HepG2 (cell line): ENCODE data around the gene NDRG2. TPM values are rescaled to one million over a fixed set of nuclear protein-coding genes. Genes with fewer than 3 reads are reported as not detected.

ENCODE experiments used
- ATAC-seq: fragments of 200-7000 bp; cut with Tn5 transposase; 3 replicates; pipeline ENCODE4 v1.9.1; 2020; ENCODE audit warnings: mild to moderate bottlenecking, moderate library complexity
- BruUV-seq: library from RNA; stranded (reverse); fragments of 400-500 nt; replicated peaks from 2 replicates; lab custom pipeline; 2021; lab: Mats Ljungman, UMichigan
- CTCF ChIA-PET: fragments of 300-600 bp; formaldehyde crosslinking; extraction: SDS; loops from one replicate; lab custom pipeline; 2021; ENCODE audit warnings: low total read pairs, inconsistent platforms, low intra/inter-chr PET ratio; lab: Yijun Ruan, JAX
- POLR2A ChIA-PET: fragments of 350-600 bp; sonication (Branson Sonifier 250); formaldehyde crosslinking; loops from one replicate; lab custom pipeline; 2020; ENCODE audit warnings: antibody characterized with exemption, inconsistent platforms; lab: Yijun Ruan, JAX
- DNase-seq: peaks from one replicate; pipeline ENCODE4 v3.0.0-alpha.2; 2015; ENCODE audit warnings: low spot score
- FAIRE-seq: peaks from 3 replicates; lab custom pipeline; 2011; peaks lifted over from hg19 to GRCh38; lab: Jason Lieb, UNC
- H2AFZ ChIP-seq: one replicate; pipeline ENCODE4 v1.6.1; 2011; ENCODE audit warnings: low read length, inconsistent platforms
- H3K27ac ChIP-seq: fragments of 300-600 bp; 3 replicates; pipeline ENCODE4 v1.8.0; 2011; ENCODE audit warnings: mixed run types, mild to moderate bottlenecking, mixed read lengths, low read length, inconsistent platforms; ENCODE audit not compliant: insufficient read depth; ENCODE audit errors: extremely low read length
- H3K27me3 ChIP-seq, 2 experiments: fragments of 200-600 bp in 1 of 2; 2 replicates in 1 of 2; 3 replicates in 1 of 2; pipeline versions ENCODE4 v1.6.0 to v1.8.0; 2011; ENCODE audit warnings: low read length in 2 of 2, mild to moderate bottlenecking in 2 of 2, moderate library complexity in 2 of 2, inconsistent platforms in 1 of 2; ENCODE audit not compliant: insufficient read depth in 2 of 2, control insufficient read depth in 1 of 2
- H3K36me3 ChIP-seq, 2 experiments: fragments of 200-600 bp in 1 of 2; replicated peaks in 1 of 2; 2 replicates in 1 of 2; 3 replicates in 1 of 2; pipeline versions ENCODE4 v1.5.1 to v1.8.0; 2011; ENCODE audit warnings: low read length in 2 of 2, inconsistent platforms in 1 of 2; ENCODE audit not compliant: insufficient read depth in 2 of 2, control insufficient read depth in 1 of 2
- H3K4me1 ChIP-seq: 2 replicates; pipeline ENCODE4 v1.5.1; 2012; ENCODE audit warnings: low read length, inconsistent platforms; ENCODE audit not compliant: insufficient read depth
- H3K4me2 ChIP-seq: 2 replicates; pipeline ENCODE4 v1.6.0; 2011; ENCODE audit warnings: low read depth, low read length, inconsistent platforms
- H3K4me3 ChIP-seq, 3 experiments: fragments of 200-600 bp in 1 of 3; sonication (generic), shearing (Covaris generic) in 1 of 3; replicated peaks in 1 of 3; 2 replicates each; pipeline ENCODE4 v1.5.1; 2011 to 2016; ENCODE audit warnings: low read length in 3 of 3, inconsistent platforms in 2 of 3, low read depth in 2 of 3, mild to moderate bottlenecking in 2 of 3, control low read depth in 1 of 3, mixed read lengths in 1 of 3; ENCODE audit not compliant: insufficient read depth in 1 of 3
- H3K79me2 ChIP-seq: one replicate; pipeline ENCODE4 v1.6.1; 2011; ENCODE audit warnings: low read length, inconsistent platforms; ENCODE audit not compliant: insufficient read depth
- H3K9ac ChIP-seq: 2 replicates; pipeline ENCODE4 v1.6.0; 2011; ENCODE audit warnings: mild to moderate bottlenecking, low read depth, low read length, inconsistent platforms; ENCODE audit not compliant: insufficient read depth
- H3K9me3 ChIP-seq: 2 replicates; pipeline ENCODE4 v1.5.1; 2012; ENCODE audit warnings: mild to moderate bottlenecking, low read length
- H4K20me1 ChIP-seq: 2 replicates; pipeline ENCODE4 v1.6.0; 2011; ENCODE audit warnings: inconsistent platforms, mild to moderate bottlenecking, low read length, moderate library complexity; ENCODE audit not compliant: insufficient read depth
- ADNP ChIP-seq: sonication (generic); formaldehyde crosslinking; IDR thresholded peaks from 2 replicates; pipeline ENCODE4 v1.4.0; 2020; ENCODE audit warnings: missing genetic modification reagents
- ATF1 ChIP-seq: IDR thresholded peaks from 2 replicates; pipeline ENCODE4 v1.6.1; 2016; ENCODE audit warnings: mild to moderate bottlenecking, control low read depth
- ELF1 ChIP-seq: sonication (generic); formaldehyde crosslinking; IDR thresholded peaks from 2 replicates; pipeline ENCODE4 v1.4.0; 2020; ENCODE audit warnings: missing genetic modification reagents
- HIC2 ChIP-seq: sonication (generic); formaldehyde crosslinking; IDR thresholded peaks from 2 replicates; pipeline ENCODE4 v1.9.0; 2022; ENCODE audit warnings: low read depth, missing genetic modification reagents
- IRF2 ChIP-seq: IDR thresholded peaks from 2 replicates; pipeline ENCODE4 v1.6.1; 2018; ENCODE audit warnings: missing genetic modification reagents, missing compliant biosample characterization
- KDM1A ChIP-seq: IDR thresholded peaks from 2 replicates; pipeline ENCODE4 v1.6.1; 2016; ENCODE audit warnings: missing compliant biosample characterization
- NCOR1 ChIP-seq: fragments of 200-600 bp; sonication (generic); IDR thresholded peaks from 2 replicates; pipeline ENCODE4 v1.7.0; 2017; ENCODE audit warnings: antibody characterized with exemption, low read length, borderline replicate concordance
- NR2F6 ChIP-seq, 2 experiments: IDR thresholded peaks; 2 replicates each; pipeline ENCODE4 v1.6.1; 2016; ENCODE audit warnings: antibody characterized with exemption in 1 of 2, mild to moderate bottlenecking in 1 of 2
- RXRB ChIP-seq: IDR thresholded peaks from 2 replicates; pipeline ENCODE4 v1.6.1; 2016; ENCODE audit warnings: borderline replicate concordance, missing genetic modification reagents, missing compliant biosample characterization
- SMYD3 ChIP-seq: sonication (generic); formaldehyde crosslinking; IDR thresholded peaks from 2 replicates; pipeline ENCODE4 v1.8.1; 2023; ENCODE audit warnings: mild to moderate bottlenecking, missing genetic modification reagents
- SNAI1 ChIP-seq: sonication (generic); formaldehyde crosslinking; IDR thresholded peaks from 2 replicates; pipeline ENCODE4 v1.5.0; 2020; ENCODE audit warnings: mild to moderate bottlenecking, missing genetic modification reagents, borderline replicate concordance
- SNAPC2 ChIP-seq: sonication (generic); formaldehyde crosslinking; IDR thresholded peaks from 2 replicates; pipeline ENCODE4 v1.8.1; 2022; ENCODE audit warnings: mild to moderate bottlenecking, missing genetic modification reagents
- TBX2 ChIP-seq: sonication (generic); formaldehyde crosslinking; IDR thresholded peaks from 2 replicates; pipeline ENCODE4 v1.5.0; 2020; ENCODE audit warnings: missing genetic modification reagents, mild to moderate bottlenecking, borderline replicate concordance
- ZMYM3 ChIP-seq: sonication (generic); formaldehyde crosslinking; IDR thresholded peaks from 2 replicates; pipeline ENCODE4 v1.5.1; 2020; ENCODE audit warnings: mild to moderate bottlenecking, missing genetic modification reagents
- ZNF160 ChIP-seq: sonication (generic); formaldehyde crosslinking; IDR thresholded peaks from 2 replicates; pipeline ENCODE4 v1.8.0; 2022; ENCODE audit warnings: mild to moderate bottlenecking, inconsistent platforms, missing genetic modification reagents
- ZNF644 ChIP-seq: IDR thresholded peaks from 2 replicates; pipeline ENCODE4 v1.6.1; 2016; ENCODE audit warnings: low read depth
- WGBS: methylation state at CpG from one replicate; pipeline ENCODE4 v1.1.6; 2017; ENCODE audit warnings: low lambda C conversion rate; 5-methylcytosine and 5-hydroxymethylcytosine counted together
- in situ Hi-C: cut with HindIII; loops from 2 replicates; pipeline ENCODE4 v1.10.0; 2017; ENCODE audit warnings: low pct_unique_long_range_greater_than_20kb; ENCODE audit not compliant: extremely low pct_ligation_motif_present
- intact Hi-C: fragments of 100-400 bp; cut with micrococcal nuclease; formaldehyde crosslinking; loops from one replicate; pipeline ENCODE4 v1.10.0; 2022; ENCODE audit not compliant: unreplicated experiment
- polyA plus RNA-seq, 8 experiments: library from polyadenylated mRNA; depleted of rRNA in 3 of 8; stranded (reverse) in 7 of 8; unstranded in 1 of 8; fragments of >200 nt; fragmentation: Illumina TruSeq in 4 of 8; extraction: Trizol in 4 of 8; gene quantifications; 2 replicates each; pipeline versions ENCODE4 v1.2.1 to v1.2.3, GENCODE V29; 2011 to 2016; ENCODE audit warnings: low read depth in 4 of 8, missing spikeins in 1 of 8, mixed read lengths in 1 of 8; ENCODE audit not compliant: insufficient read depth in 1 of 8
- total RNA-seq, 5 experiments: library from RNA; depleted of rRNA; stranded (reverse); fragments of >200 nt; fragmentation: Illumina TruSeq; extraction: Trizol; gene quantifications; 2 replicates each; pipeline ENCODE4 v1.2.3, GENCODE V29; 2016; ENCODE audit warnings: low read depth in 1 of 5
- TF ChIP-seq, protein P1 (sequence below): sonication (generic); formaldehyde crosslinking; IDR thresholded peaks from 2 replicates; pipeline ENCODE4 v1.4.0; 2020; ENCODE audit warnings: missing genetic modification reagents, borderline replicate concordance
- TF ChIP-seq, protein P2 (sequence below): sonication (generic); formaldehyde crosslinking; IDR thresholded peaks from 2 replicates; pipeline ENCODE4 v1.8.0; 2022; ENCODE audit warnings: low read depth, missing genetic modification reagents

NDRG2 gene
- total and polyA plus RNA-seq, 2 of the 13 experiments (the other 11 are each of a cell fraction or from before 2014, with no cell fraction given) = 27.2 to 189 TPM

DNA sequence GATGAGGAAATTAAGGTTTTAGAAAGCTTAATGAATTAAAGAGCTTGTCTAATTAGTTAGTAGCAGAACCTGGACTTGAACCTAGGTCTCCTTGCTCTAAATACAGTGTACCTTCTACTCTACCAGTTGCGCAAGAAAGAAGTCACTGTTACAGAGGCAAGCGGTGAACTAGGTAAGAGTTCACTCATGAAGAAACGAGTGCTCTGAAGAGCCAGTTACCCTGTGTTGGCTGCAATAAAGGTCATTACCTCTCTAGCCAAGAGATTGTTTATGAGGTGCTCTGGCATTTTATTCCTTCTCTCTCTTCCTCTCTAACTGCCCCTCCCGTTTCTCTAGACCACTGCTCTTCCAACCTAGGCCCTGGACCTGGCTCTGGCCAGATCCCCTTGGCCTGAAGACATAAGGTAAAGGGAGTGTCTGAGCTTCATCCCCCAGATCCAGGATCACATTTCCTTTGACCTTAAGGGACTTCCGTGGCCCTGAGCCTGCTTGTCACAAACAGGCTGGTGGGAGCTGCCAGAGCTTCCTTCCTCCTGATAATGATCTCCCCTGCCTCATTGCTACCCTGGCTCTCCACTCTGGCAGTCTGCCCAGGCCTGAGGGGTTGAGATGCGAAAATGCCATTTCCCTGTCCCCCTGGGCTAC lies 19.2 kb upstream of the NDRG2 start:
- Histone ChIP-seq H3K36me3 (no peaks in the 10 kb centered on the region), H4K20me1 (no peaks in the 10 kb centered on the region), H3K27me3 (no peaks in the 10 kb centered on the region), H2AFZ (no peak overlapping the region), H3K79me2 (no peaks in the 10 kb centered on the region), H3K4me2 (peak overlapping the region; percentile 52), H3K9me3 (no peaks in the 10 kb centered on the region), H3K4me1 (peaks cover 75% of the 10 kb centered on the region), H3K4me3 (0 out of 6 replicates have a peak overlapping the region, but pooled peaks of 1 of the 3 experiments have one; percentile 15), H3K9ac (peak overlapping the region; percentile 14; the same call in 1 of the 2 replicates), H3K27ac (peak overlapping the region; percentile 83)
- POLR2A ChIA-PET = interaction anchor here (1.2 to 2.3 kb wide), 9 partner anchors 8 to 358 kb away, joined by 3 to 18 read pairs (median 7); partner anchors contain the start of genes ARHGEF40 and NDRG2
- CTCF ChIA-PET = interaction anchor here (0.9 to 2.2 kb wide), 2 partner anchors 29 to 48 kb away, joined by 4 to 8 read pairs; no protein-coding TSS in a partner anchor
- WGBS = 19% methylated on average over 6 of the region's 6 CpGs
- DNase-seq (peak; percentile 78), FAIRE-seq (peak; percentile 73), ATAC-seq (peak; percentile 42)
- in situ Hi-C loops (loop anchor here (5.0 kb wide), 1 partner anchor 187 kb away; no protein-coding TSS in a partner anchor), intact Hi-C loops (no loop called here)
- no TSS peak for BruUV-seq
- TF ChIP-seq ADNP (CRISPR knock-in tag) = peak; percentile 87; the same call in 1 of the 2 replicates
- TF ChIP-seq ATF1 = 0 out of 2 replicates have a peak, but pooled peaks have one; percentile 13
- 0 out of 2 replicates have a peak, but pooled peaks have one; percentile 59 for TF ChIP-seq SNAPC2 (CRISPR knock-in tag)
- 0 out of 2 replicates have a peak, but pooled peaks have one; percentile 39 for TF ChIP-seq ELF1
- 0 out of 2 replicates have a peak, but pooled peaks have one; percentile 36 for TF ChIP-seq HIC2 (CRISPR knock-in tag)
- TF ChIP-seq RXRB = peak; percentile 99
- TF ChIP-seq, protein P1, sequence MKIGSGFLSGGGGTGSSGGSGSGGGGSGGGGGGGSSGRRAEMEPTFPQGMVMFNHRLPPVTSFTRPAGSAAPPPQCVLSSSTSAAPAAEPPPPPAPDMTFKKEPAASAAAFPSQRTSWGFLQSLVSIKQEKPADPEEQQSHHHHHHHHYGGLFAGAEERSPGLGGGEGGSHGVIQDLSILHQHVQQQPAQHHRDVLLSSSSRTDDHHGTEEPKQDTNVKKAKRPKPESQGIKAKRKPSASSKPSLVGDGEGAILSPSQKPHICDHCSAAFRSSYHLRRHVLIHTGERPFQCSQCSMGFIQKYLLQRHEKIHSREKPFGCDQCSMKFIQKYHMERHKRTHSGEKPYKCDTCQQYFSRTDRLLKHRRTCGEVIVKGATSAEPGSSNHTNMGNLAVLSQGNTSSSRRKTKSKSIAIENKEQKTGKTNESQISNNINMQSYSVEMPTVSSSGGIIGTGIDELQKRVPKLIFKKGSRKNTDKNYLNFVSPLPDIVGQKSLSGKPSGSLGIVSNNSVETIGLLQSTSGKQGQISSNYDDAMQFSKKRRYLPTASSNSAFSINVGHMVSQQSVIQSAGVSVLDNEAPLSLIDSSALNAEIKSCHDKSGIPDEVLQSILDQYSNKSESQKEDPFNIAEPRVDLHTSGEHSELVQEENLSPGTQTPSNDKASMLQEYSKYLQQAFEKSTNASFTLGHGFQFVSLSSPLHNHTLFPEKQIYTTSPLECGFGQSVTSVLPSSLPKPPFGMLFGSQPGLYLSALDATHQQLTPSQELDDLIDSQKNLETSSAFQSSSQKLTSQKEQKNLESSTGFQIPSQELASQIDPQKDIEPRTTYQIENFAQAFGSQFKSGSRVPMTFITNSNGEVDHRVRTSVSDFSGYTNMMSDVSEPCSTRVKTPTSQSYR (CRISPR knock-in tag) = peak; percentile 37; the same call in 1 of the 2 replicates
- TF ChIP-seq NR2F6 (IDR thresholded peaks at IDR 0.05) = peak; percentile 8; the same call in 1 of the 2 replicates
- peak; percentile 60 for TF ChIP-seq NR2F6 (CRISPR knock-in tag; IDR thresholded peaks at IDR 0.05)
- 0 out of 2 replicates have a peak, but pooled peaks have one; percentile 34 for TF ChIP-seq TBX2 (CRISPR knock-in tag)
- TF ChIP-seq ZNF160 (CRISPR knock-in tag) = 0 out of 2 replicates have a peak, but pooled peaks have one; percentile 39
- peak; percentile 86 for TF ChIP-seq ZMYM3 (CRISPR knock-in tag)
- 0 out of 2 replicates have a peak, but pooled peaks have one; percentile 35 for TF ChIP-seq KDM1A
- TF ChIP-seq SNAI1 (CRISPR knock-in tag) = no peak
- TF ChIP-seq, protein P2, sequence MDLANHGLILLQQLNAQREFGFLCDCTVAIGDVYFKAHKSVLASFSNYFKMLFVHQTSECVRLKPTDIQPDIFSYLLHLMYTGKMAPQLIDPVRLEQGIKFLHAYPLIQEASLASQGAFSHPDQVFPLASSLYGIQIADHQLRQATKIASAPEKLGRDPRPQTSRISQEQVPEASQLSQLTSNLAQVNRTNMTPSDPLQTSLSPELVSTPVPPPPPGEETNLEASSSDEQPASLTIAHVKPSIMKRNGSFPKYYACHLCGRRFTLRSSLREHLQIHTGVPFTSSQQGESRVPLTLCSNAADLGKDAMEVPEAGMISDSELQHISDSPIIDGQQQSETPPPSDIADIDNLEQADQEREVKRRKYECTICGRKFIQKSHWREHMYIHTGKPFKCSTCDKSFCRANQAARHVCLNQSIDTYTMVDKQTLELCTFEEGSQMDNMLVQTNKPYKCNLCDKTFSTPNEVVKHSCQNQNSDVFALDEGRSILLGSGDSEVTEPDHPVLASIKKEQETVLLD = no peak
- peak; percentile 64 for TF ChIP-seq IRF2 (CRISPR knock-in tag)
- no peak for TF ChIP-seq SMYD3 (CRISPR knock-in tag)
- TF ChIP-seq NCOR1 = peak; percentile 85; the same call in 1 of the 2 replicates
- peak; percentile 97 for TF ChIP-seq ZNF644 (CRISPR knock-in tag)
